ENCODE measurements around the gene RNASEH2B.

Gene RNASEH2B

DNA sequence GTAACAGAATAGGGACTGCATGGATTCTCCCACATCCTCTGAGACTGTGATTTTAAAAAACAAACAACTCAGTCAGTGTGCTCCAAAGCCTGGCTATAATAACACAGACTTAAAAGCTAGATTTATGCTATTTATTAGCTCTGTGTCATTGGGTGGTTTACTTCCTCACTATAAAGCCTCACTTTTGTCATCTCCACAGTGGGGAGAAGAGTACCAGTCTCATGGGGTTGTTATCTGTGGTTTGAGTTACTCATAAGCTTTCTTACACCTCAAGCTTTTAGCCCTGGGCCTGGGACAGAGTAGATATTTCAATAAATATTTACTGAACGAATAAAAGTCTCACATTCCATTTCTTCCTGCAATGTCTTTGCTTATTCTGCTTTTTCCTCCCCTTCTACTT, 5.3 kb downstream of the RNASEH2B start:
- no peak overlapping the region for H3K27ac ChIP-seq
- TF ChIP-seq, protein P1, sequence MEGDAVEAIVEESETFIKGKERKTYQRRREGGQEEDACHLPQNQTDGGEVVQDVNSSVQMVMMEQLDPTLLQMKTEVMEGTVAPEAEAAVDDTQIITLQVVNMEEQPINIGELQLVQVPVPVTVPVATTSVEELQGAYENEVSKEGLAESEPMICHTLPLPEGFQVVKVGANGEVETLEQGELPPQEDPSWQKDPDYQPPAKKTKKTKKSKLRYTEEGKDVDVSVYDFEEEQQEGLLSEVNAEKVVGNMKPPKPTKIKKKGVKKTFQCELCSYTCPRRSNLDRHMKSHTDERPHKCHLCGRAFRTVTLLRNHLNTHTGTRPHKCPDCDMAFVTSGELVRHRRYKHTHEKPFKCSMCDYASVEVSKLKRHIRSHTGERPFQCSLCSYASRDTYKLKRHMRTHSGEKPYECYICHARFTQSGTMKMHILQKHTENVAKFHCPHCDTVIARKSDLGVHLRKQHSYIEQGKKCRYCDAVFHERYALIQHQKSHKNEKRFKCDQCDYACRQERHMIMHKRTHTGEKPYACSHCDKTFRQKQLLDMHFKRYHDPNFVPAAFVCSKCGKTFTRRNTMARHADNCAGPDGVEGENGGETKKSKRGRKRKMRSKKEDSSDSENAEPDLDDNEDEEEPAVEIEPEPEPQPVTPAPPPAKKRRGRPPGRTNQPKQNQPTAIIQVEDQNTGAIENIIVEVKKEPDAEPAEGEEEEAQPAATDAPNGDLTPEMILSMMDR (conservative IDR thresholded peaks at IDR 0.05) = no peak
- no peak for TF ChIP-seq ZFX (IDR thresholded peaks at IDR 0.05)

DNA sequence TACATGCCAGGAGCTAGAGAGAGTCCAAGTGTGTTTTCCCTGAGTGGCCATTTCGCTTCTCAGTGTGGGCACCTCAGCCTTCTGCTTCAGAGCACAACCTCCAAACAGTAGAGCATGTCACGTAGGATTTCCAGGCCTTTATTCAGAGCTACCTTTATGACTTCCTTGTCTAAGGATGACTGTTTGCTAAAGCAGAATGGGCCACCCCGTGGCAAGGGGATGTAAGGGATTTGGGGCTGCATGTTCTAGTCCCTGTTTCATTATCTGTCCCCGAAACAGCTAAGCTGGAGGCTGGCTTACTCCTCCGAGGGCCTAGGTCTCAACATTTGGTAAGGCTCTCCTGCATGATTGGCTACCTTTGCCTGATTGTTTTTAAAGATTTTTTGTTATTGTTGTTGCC, 6.0 kb downstream of the RNASEH2B start:
- H3K27ac ChIP-seq = no peak overlapping the region
- TF ChIP-seq, protein P1 (conservative IDR thresholded peaks at IDR 0.05) = no peak
- no peak for TF ChIP-seq ZFX (IDR thresholded peaks at IDR 0.05)

GRCh38 chr13:50916701-50917184, 7.2 kb downstream of the RNASEH2B start:
- TF ChIP-seq, protein P1 (conservative IDR thresholded peaks at IDR 0.05) = no peak
- no peak for TF ChIP-seq ZFX (IDR thresholded peaks at IDR 0.05)
- H3K27ac ChIP-seq = peak overlapping the region; percentile 17

GRCh38 chr13:50917572-50917971, 8.0 kb downstream of the RNASEH2B start:
- TF ChIP-seq, protein P1 (conservative IDR thresholded peaks at IDR 0.05) = no peak
- no peak for TF ChIP-seq ZFX (IDR thresholded peaks at IDR 0.05)
- H3K27ac ChIP-seq = no peak overlapping the region

GRCh38 chr13:50918567-50918966, 9.0 kb downstream of the RNASEH2B start:
- no peak for TF ChIP-seq ZFX (IDR thresholded peaks at IDR 0.05)
- TF ChIP-seq, protein P1 (conservative IDR thresholded peaks at IDR 0.05) = no peak
- H3K27ac ChIP-seq = no peak overlapping the region

- TF ChIP-seq ZFX (IDR thresholded peaks at IDR 0.05) = no peak
- TF ChIP-seq, protein P1 (conservative IDR thresholded peaks at IDR 0.05) = no peak
- no peak overlapping the region for H3K27ac ChIP-seq
Observed at GRCh38 chr13:50919277-50919676, 9.7 kb downstream of the RNASEH2B start.

- TF ChIP-seq ZFX (IDR thresholded peaks at IDR 0.05) = no peak
- TF ChIP-seq, protein P1 (conservative IDR thresholded peaks at IDR 0.05) = no peak
- H3K27ac ChIP-seq = no peak overlapping the region
Observed at GRCh38 chr13:50921706-50922105, 12.1 kb downstream of the RNASEH2B start.
